HG03575 (cell line): ENCODE results near the gene MAP2.
A peak's percentile ranks its signal among the peaks of the same experiment; 100 is the strongest.

Experiments used
- ATAC-seq: cut with Tn5 transposase; IDR thresholded peaks from one replicate; pipeline ENCODE4 v1.9.1; 2021; ENCODE audit not compliant: unreplicated experiment, insufficient number of reproducible peaks, low FRiP score; ENCODE audit errors: extremely low read depth

The MAP2 gene

GRCh38 chr2:209519271-209519670 lies 95.4 kb downstream of the MAP2 start:
- no peak for ATAC-seq

GRCh38 chr2:209519906-209520305 lies 96.1 kb downstream of the MAP2 start:
- ATAC-seq, result no peak

- ATAC-seq, result no peak
Measured at GRCh38 chr2:209523041-209523740, 99.3 kb downstream of the MAP2 start.

- no peak for ATAC-seq
Measured at GRCh38 chr2:209523867-209524266, 100.0 kb downstream of the MAP2 start.

- ATAC-seq, result no peak
Measured at GRCh38 chr2:209525331-209525730, 101.5 kb downstream of the MAP2 start.

- ATAC-seq, result no peak
Measured at GRCh38 chr2:209525834-209526281, 102.0 kb downstream of the MAP2 start.

GRCh38 chr2:209526561-209526960 lies 102.7 kb downstream of the MAP2 start:
- ATAC-seq, result no peak

- ATAC-seq, result no peak
Measured at GRCh38 chr2:209529579-209529978, 105.7 kb downstream of the MAP2 start.

- no peak for ATAC-seq
Measured at GRCh38 chr2:209532321-209532720, 108.5 kb downstream of the MAP2 start.

- ATAC-seq, result no peak
Measured at GRCh38 chr2:209533391-209533790, 109.5 kb downstream of the MAP2 start.

GRCh38 chr2:209534228-209534627 lies 110.4 kb downstream of the MAP2 start:
- no peak for ATAC-seq

GRCh38 chr2:209536363-209536762 lies 112.5 kb downstream of the MAP2 start:
- no peak for ATAC-seq

GRCh38 chr2:209547726-209548125 lies 123.9 kb downstream of the MAP2 start:
- no peak for ATAC-seq

- no peak for ATAC-seq
Measured at GRCh38 chr2:209549589-209549988, 125.7 kb downstream of the MAP2 start.

GRCh38 chr2:209553913-209554312 lies 130.1 kb downstream of the MAP2 start:
- ATAC-seq, result no peak

- ATAC-seq, result peak; percentile 61
Measured at GRCh38 chr2:209556354-209556961, 132.6 kb downstream of the MAP2 start.

- no peak for ATAC-seq
Measured at GRCh38 chr2:209560911-209561310, 137.1 kb downstream of the MAP2 start.

GRCh38 chr2:209563453-209563852 lies 139.6 kb downstream of the MAP2 start:
- no peak for ATAC-seq

- no peak for ATAC-seq
Measured at GRCh38 chr2:209564816-209565215, 141.0 kb downstream of the MAP2 start.

- no peak for ATAC-seq
Measured at GRCh38 chr2:209565896-209566582, 142.2 kb downstream of the MAP2 start.
